Nephron progenitor cell (in vitro differentiated cells): ENCODE results near the gene MLST8.
A peak's percentile ranks its signal among the peaks of the same experiment; 100 is the strongest.

ENCODE experiments used
- DNase-seq: peaks from one replicate; pipeline ENCODE4 v3.0.0; 2021
- H3K27ac Mint-ChIP-seq: 2 replicates; pipeline ENCODE4 v1.8.0; 2021; ENCODE audit warnings: mild to moderate bottlenecking, moderate library complexity, mixed read lengths
- H3K27me3 Mint-ChIP-seq: 2 replicates; pipeline ENCODE4 v1.8.0; 2021; ENCODE audit warnings: mild to moderate bottlenecking, low read depth, mixed read lengths; ENCODE audit not compliant: poor library complexity
- H3K36me3 Mint-ChIP-seq: 2 replicates; pipeline ENCODE4 v1.8.0; 2021; ENCODE audit warnings: low read depth, mixed read lengths
- H3K4me1 Mint-ChIP-seq: 2 replicates; pipeline ENCODE4 v1.8.0; 2021; ENCODE audit warnings: mixed read lengths
- H3K4me3 Mint-ChIP-seq: 2 replicates; pipeline ENCODE4 v1.8.0; 2021; ENCODE audit warnings: mild to moderate bottlenecking, moderate library complexity, mixed read lengths
- H3K9me3 Mint-ChIP-seq: 2 replicates; pipeline ENCODE4 v1.8.0; 2021; ENCODE audit warnings: mild to moderate bottlenecking, moderate library complexity, mixed read lengths
- TF ChIP-seq, protein P1 (sequence below): fragments of 200-600 bp; sonication (generic); IDR thresholded peaks from 2 replicates; pipeline ENCODE4 v1.5.0; 2021; ENCODE audit warnings: antibody characterized with exemption

MLST8 gene

DNA sequence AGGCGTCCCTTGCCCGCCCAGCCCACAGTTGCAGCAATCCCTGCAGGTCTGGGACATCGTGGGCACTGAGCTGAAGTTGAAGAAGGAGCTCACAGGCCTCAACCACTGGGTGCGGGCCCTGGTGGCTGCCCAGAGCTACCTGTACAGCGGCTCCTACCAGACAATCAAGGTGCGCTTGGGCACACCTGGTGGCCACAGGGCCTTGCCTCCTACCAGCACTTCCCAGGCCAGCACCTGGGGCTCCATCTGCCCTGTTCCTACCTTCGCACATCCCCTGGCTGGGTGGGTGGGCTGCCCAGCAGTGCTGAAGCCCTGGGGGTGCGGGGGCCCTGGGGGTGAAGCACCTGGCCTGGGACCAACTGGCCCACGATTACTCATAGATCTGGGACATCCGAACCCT lies 29.8 kb upstream of the MLST8 start:
- TF ChIP-seq, protein P1, sequence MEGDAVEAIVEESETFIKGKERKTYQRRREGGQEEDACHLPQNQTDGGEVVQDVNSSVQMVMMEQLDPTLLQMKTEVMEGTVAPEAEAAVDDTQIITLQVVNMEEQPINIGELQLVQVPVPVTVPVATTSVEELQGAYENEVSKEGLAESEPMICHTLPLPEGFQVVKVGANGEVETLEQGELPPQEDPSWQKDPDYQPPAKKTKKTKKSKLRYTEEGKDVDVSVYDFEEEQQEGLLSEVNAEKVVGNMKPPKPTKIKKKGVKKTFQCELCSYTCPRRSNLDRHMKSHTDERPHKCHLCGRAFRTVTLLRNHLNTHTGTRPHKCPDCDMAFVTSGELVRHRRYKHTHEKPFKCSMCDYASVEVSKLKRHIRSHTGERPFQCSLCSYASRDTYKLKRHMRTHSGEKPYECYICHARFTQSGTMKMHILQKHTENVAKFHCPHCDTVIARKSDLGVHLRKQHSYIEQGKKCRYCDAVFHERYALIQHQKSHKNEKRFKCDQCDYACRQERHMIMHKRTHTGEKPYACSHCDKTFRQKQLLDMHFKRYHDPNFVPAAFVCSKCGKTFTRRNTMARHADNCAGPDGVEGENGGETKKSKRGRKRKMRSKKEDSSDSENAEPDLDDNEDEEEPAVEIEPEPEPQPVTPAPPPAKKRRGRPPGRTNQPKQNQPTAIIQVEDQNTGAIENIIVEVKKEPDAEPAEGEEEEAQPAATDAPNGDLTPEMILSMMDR: no peak
- Mint-ChIP-seq H3K9me3 (no peaks in the 10 kb centered on the region), H3K4me1 (no peaks in the 10 kb centered on the region), H3K27ac (no peak overlapping the region), H3K27me3 (no peaks in the 10 kb centered on the region), H3K36me3 (peaks cover 14% of the 10 kb centered on the region), H3K4me3 (no peak overlapping the region)
- no peak for DNase-seq

DNA sequence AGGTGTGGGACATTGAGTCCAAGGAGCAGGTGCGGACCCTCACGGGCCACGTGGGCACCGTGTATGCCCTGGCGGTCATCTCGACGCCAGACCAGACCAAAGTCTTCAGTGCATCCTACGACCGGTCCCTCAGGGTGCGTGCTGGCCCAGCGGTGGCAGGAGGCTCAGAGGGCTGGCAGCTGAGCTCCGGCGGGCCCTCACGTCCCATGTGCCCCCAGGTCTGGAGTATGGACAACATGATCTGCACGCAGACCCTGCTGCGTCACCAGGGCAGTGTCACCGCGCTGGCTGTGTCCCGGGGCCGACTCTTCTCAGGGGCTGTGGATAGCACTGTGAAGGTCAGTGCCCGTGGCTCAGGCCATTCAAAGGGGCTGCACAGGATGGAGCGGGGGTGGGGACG lies 29.2 kb upstream of the MLST8 start:
- H3K9me3 Mint-ChIP-seq: no peaks in the 10 kb centered on the region
- H3K4me1 Mint-ChIP-seq: no peaks in the 10 kb centered on the region
- TF ChIP-seq, protein P1: no peak
- no peak overlapping the region for H3K27ac Mint-ChIP-seq
- peaks cover under 1% of the 10 kb centered on the region for H3K27me3 Mint-ChIP-seq
- peaks cover 14% of the 10 kb centered on the region for H3K36me3 Mint-ChIP-seq
- DNase-seq: no peak
- no peak overlapping the region for H3K4me3 Mint-ChIP-seq

DNA sequence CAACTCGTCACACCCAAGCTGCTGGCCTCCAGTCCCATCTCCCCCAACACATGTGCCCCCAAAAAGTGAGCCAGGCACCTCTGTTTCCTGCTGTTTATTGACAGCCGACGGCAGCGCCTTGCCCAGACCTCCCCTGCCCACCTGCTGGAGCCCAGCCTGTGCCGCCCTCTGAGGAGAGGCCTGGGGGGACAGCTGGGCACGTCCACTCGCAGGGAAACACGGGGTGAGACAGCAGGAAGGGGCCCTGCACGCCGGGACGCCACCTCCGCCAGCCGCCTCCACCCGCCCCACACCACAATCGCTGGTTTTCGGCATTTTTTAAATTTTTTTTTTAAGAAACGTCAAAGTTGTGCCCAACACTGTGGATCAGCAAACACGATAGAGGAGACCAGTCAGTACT lies 28.2 kb upstream of the MLST8 start:
- H3K4me3 Mint-ChIP-seq: no peak overlapping the region
- no peak overlapping the region for H3K27ac Mint-ChIP-seq
- TF ChIP-seq, protein P1: no peak
- peaks cover 3% of the 10 kb centered on the region for H3K27me3 Mint-ChIP-seq
- no peaks in the 10 kb centered on the region for H3K4me1 Mint-ChIP-seq
- DNase-seq: no peak
- peaks cover 19% of the 10 kb centered on the region for H3K36me3 Mint-ChIP-seq
- no peaks in the 10 kb centered on the region for H3K9me3 Mint-ChIP-seq

DNA sequence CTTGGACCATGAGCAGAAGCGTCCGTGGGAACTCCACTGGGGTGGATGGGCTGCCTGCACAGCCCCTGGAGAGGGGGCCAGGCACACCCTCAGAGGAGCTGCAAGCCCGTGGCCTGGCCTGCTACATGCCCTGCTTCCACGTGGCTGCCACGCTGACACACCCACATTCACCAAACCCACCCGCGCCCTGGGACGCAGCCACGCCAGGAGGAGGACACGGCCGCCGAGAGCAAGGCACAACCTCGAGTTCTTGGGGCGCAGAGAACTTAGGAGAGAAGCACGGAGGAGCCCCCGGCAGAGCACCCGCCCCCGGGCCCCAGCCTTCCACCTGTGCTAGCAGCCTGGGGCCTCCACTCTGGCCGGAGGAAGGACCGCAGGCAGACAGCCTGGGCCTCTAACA lies 27.7 kb upstream of the MLST8 start:
- H3K27me3 Mint-ChIP-seq: peaks cover 3% of the 10 kb centered on the region
- TF ChIP-seq, protein P1: no peak
- H3K36me3 Mint-ChIP-seq: peaks cover 23% of the 10 kb centered on the region
- H3K4me3 Mint-ChIP-seq: no peak overlapping the region
- H3K27ac Mint-ChIP-seq: no peak overlapping the region
- DNase-seq: no peak
- H3K4me1 Mint-ChIP-seq: no peaks in the 10 kb centered on the region
- H3K9me3 Mint-ChIP-seq: no peaks in the 10 kb centered on the region

DNA sequence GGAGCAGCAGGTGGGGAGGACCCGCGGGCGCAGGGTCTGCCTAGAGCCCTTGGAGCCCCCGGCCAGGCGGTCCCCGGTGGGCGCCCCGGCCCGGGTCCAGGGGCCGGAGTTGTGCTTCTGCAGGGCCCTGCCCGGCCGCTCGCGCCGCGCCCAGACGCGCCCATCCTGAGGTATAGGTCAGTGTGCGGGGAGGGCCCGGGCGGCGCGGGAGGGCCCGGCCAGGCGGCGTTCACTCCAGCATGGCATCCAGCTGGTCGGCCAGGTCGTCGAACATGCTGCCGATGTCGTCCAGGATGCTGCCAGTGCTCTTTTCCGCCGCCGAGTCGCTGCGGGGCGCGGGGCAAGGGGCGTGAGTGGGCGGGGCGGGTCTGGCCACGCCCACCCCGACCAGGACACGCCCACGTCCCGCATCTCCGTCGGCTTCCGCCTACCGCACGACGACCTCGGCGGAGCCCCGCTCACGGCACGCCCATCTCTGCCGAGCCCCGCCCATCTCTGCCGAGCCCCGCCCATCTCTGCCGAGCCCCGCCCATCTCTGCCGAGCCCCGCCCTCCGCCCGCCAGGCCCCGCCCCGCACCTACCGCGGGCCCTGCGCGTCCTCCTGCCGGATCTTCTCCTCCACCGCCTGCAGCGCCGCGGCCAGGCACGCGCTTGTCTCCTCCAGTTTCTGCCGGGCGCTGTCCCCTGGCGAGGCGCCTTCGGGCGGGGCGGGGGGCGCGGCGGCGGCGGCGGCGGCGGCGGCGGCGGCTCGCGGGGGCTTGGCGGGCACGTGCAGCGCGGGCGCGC lies 26.7 kb upstream of the MLST8 start:
- H3K4me3 Mint-ChIP-seq: no peak overlapping the region
- H3K9me3 Mint-ChIP-seq: no peaks in the 10 kb centered on the region
- peak; percentile 59 for DNase-seq
- no peak overlapping the region for H3K27ac Mint-ChIP-seq
- H3K36me3 Mint-ChIP-seq: peaks cover 23% of the 10 kb centered on the region
- TF ChIP-seq, protein P1: no peak
- H3K27me3 Mint-ChIP-seq: peaks cover 3% of the 10 kb centered on the region
- H3K4me1 Mint-ChIP-seq: no peaks in the 10 kb centered on the region

DNA sequence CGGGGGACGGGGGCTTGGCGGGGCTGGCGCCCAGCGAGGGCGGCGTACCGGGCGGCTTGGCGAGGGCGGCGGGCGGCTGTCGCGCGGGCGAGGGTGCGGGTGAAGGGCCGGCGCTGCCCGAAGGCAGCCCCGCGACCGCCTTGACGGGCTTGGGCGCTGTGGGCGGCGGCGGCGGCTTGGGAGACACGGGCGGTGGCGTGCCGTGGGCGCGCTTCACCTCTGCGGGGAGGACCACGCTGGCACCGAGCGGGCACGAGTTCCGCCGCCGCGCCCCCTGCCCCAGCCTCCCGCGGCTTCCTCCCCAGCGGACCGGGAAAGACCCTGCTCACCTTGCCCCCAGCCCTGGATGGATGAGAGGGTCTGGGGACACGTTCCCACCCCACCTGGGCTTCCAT lies 26.1 kb upstream of the MLST8 start:
- peaks cover 23% of the 10 kb centered on the region for H3K36me3 Mint-ChIP-seq
- H3K27me3 Mint-ChIP-seq: peaks cover 3% of the 10 kb centered on the region
- no peaks in the 10 kb centered on the region for H3K9me3 Mint-ChIP-seq

More for the DNA sequence above, 26.1 kb upstream of the MLST8 start:
- no peak for DNase-seq
- Mint-ChIP-seq H3K4me3 (no peak overlapping the region), H3K4me1 (no peaks in the 10 kb centered on the region), H3K27ac (no peak overlapping the region)
- TF ChIP-seq, protein P1: no peak
